Measurements from ENCODE around the gene RFX3.

The RFX3 gene

GRCh38 chr9:3288686-3289085 lies 237.1 kb downstream of the RFX3 start:
- no peak for DNase-seq
- H3K4me3 ChIP-seq (ENCODE audit: low read length): no peak overlapping the region
- H3K27ac ChIP-seq (ENCODE audit: low read length): no peak overlapping the region
- no peaks in the 10 kb centered on the region for H3K9me3 ChIP-seq (replicated peaks; ENCODE audit: insufficient read depth, low read length)
- H4K20me1 ChIP-seq (ENCODE audit: insufficient read depth, low read length): no peaks in the 10 kb centered on the region
- no peaks in the 10 kb centered on the region for H3F3A ChIP-seq (ENCODE audit: insufficient read depth, low read length)
- H2AFZ ChIP-seq (ENCODE audit: low read length): no peak overlapping the region
- H3K9ac ChIP-seq (ENCODE audit: low read length): no peak overlapping the region
- H3K4me2 ChIP-seq (ENCODE audit: low read depth, low read length): no peak overlapping the region
- no peaks in the 10 kb centered on the region for H3K9me2 ChIP-seq (replicated peaks; ENCODE audit: insufficient read depth, low read length)
- no peaks in the 10 kb centered on the region for H3K79me2 ChIP-seq (ENCODE audit: low read length)
- no peaks in the 10 kb centered on the region for H3K36me3 ChIP-seq (replicated peaks; ENCODE audit: insufficient read depth, low read length)
- TF ChIP-seq EZH2phosphoT487 (IDR thresholded peaks at IDR 0.05; ENCODE audit: low read length) (no peak), CTCF (IDR thresholded peaks at IDR 0.05; ENCODE audit: low read length) (no peak), EZH2 (optimal IDR thresholded peaks at IDR 0.05; ENCODE audit: low read depth, low read length) (no peak)
- H3K4me1 ChIP-seq (ENCODE audit: low read length): peaks cover 9% of the 10 kb centered on the region
- no peaks in the 10 kb centered on the region for H3K27me3 ChIP-seq (replicated peaks; ENCODE audit: insufficient read depth, low read length)

- Histone ChIP-seq H3K9me2 (replicated peaks; ENCODE audit: insufficient read depth, low read length) (no peaks in the 10 kb centered on the region), H3K79me2 (ENCODE audit: low read length) (no peaks in the 10 kb centered on the region), H3K36me3 (replicated peaks; ENCODE audit: insufficient read depth, low read length) (no peaks in the 10 kb centered on the region), H3F3A (ENCODE audit: insufficient read depth, low read length) (no peaks in the 10 kb centered on the region), H3K27ac (ENCODE audit: low read length) (no peak overlapping the region), H3K27me3 (replicated peaks; ENCODE audit: insufficient read depth, low read length) (no peaks in the 10 kb centered on the region), H4K20me1 (ENCODE audit: insufficient read depth, low read length) (no peaks in the 10 kb centered on the region), H2AFZ (ENCODE audit: low read length) (no peak overlapping the region), H3K9me3 (replicated peaks; ENCODE audit: insufficient read depth, low read length) (no peaks in the 10 kb centered on the region), H3K9ac (ENCODE audit: low read length) (no peak overlapping the region), H3K4me2 (ENCODE audit: low read depth, low read length) (no peak overlapping the region), H3K4me1 (ENCODE audit: low read length) (peaks cover 9% of the 10 kb centered on the region), H3K4me3 (ENCODE audit: low read length) (no peak overlapping the region)
- DNase-seq: no peak
- TF ChIP-seq EZH2 (optimal IDR thresholded peaks at IDR 0.05; ENCODE audit: low read depth, low read length) (no peak), CTCF (IDR thresholded peaks at IDR 0.05; ENCODE audit: low read length) (no peak)
Observed at GRCh38 chr9:3285365-3286161, 240.2 kb downstream of the RFX3 start.

- Histone ChIP-seq H3K4me1 (ENCODE audit: low read length) (peaks cover 14% of the 10 kb centered on the region), H4K20me1 (ENCODE audit: insufficient read depth, low read length) (no peaks in the 10 kb centered on the region), H3K27ac (ENCODE audit: low read length) (no peak overlapping the region), H3K79me2 (ENCODE audit: low read length) (no peaks in the 10 kb centered on the region), H3K9ac (ENCODE audit: low read length) (no peak overlapping the region), H3F3A (ENCODE audit: insufficient read depth, low read length) (no peaks in the 10 kb centered on the region), H3K27me3 (replicated peaks; ENCODE audit: insufficient read depth, low read length) (no peaks in the 10 kb centered on the region), H2AFZ (ENCODE audit: low read length) (no peak overlapping the region), H3K4me3 (ENCODE audit: low read length) (no peak overlapping the region), H3K36me3 (replicated peaks; ENCODE audit: insufficient read depth, low read length) (no peaks in the 10 kb centered on the region), H3K9me2 (replicated peaks; ENCODE audit: insufficient read depth, low read length) (no peaks in the 10 kb centered on the region), H3K9me3 (replicated peaks; ENCODE audit: insufficient read depth, low read length) (no peaks in the 10 kb centered on the region), H3K4me2 (ENCODE audit: low read depth, low read length) (no peak overlapping the region)
- DNase-seq: no peak
- TF ChIP-seq EZH2phosphoT487 (IDR thresholded peaks at IDR 0.05; ENCODE audit: low read length) (no peak), CTCF (IDR thresholded peaks at IDR 0.05; ENCODE audit: low read length) (no peak), EZH2 (optimal IDR thresholded peaks at IDR 0.05; ENCODE audit: low read depth, low read length) (no peak)
Observed at GRCh38 chr9:3282365-3282764, 243.4 kb downstream of the RFX3 start.

Data from MM.1S (cell line).